Measurements from ENCODE around the gene RERE.

Gene RERE

GRCh38 chr1:8691662-8692061, 125.8 kb downstream of the RERE start:
- no peak overlapping the region for H3K4me3 ChIP-seq (ENCODE audit: low read depth, low read length)
- TF ChIP-seq, protein P1, sequence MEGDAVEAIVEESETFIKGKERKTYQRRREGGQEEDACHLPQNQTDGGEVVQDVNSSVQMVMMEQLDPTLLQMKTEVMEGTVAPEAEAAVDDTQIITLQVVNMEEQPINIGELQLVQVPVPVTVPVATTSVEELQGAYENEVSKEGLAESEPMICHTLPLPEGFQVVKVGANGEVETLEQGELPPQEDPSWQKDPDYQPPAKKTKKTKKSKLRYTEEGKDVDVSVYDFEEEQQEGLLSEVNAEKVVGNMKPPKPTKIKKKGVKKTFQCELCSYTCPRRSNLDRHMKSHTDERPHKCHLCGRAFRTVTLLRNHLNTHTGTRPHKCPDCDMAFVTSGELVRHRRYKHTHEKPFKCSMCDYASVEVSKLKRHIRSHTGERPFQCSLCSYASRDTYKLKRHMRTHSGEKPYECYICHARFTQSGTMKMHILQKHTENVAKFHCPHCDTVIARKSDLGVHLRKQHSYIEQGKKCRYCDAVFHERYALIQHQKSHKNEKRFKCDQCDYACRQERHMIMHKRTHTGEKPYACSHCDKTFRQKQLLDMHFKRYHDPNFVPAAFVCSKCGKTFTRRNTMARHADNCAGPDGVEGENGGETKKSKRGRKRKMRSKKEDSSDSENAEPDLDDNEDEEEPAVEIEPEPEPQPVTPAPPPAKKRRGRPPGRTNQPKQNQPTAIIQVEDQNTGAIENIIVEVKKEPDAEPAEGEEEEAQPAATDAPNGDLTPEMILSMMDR (IDR thresholded peaks at IDR 0.05; ENCODE audit: insufficient read depth, low read length, missing control alignments), result no peak
- DNase-seq (ENCODE audit: low read depth, low spot score), result no peak
- ChIA-PET CTCF (interaction anchor here (0.8 to 2.1 kb wide), 5 partner anchors 9 to 203 kb away, joined by 3 to 6 read pairs (median 4); no protein-coding TSS in a partner anchor), POLR2A (no interaction called here)

DNA sequence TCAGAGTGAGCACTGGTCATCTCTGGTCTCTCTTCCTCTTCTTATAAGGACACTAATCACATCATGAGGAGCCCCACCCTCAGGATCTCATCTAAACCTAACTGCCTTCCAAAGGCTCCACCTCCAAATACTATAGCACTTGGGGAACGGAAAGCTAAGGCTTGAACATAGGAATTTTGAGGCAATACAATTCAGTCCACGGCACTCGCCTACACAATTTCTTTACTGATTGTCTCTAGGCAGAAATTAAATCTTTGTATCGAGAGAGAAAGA, 127.3 kb downstream of the RERE start:
- CTCF ChIA-PET, result interaction anchor here (1.0 to 2.1 kb wide), 4 partner anchors 10 to 159 kb away, joined by 3 to 10 read pairs (median 4); no protein-coding TSS in a partner anchor
- TF ChIP-seq, protein P1 (IDR thresholded peaks at IDR 0.05; ENCODE audit: insufficient read depth, low read length, missing control alignments), result no peak
- no peak overlapping the region for H3K4me3 ChIP-seq (ENCODE audit: low read depth, low read length)
- POLR2A ChIA-PET, result no interaction called here
- DNase-seq (ENCODE audit: low read depth, low spot score), result no peak

- H3K4me3 ChIP-seq (ENCODE audit: low read depth, low read length), result no peak overlapping the region
- ChIA-PET CTCF (interaction anchor here (1.0 to 1.8 kb wide), 3 partner anchors 9 to 18 kb away, joined by 3 to 10 read pairs (median 3); no protein-coding TSS in a partner anchor), POLR2A (no interaction called here)
- TF ChIP-seq, protein P1 (IDR thresholded peaks at IDR 0.05; ENCODE audit: insufficient read depth, low read length, missing control alignments), result no peak
- DNase-seq (ENCODE audit: low read depth, low spot score), result no peak
Measured at GRCh38 chr1:8689431-8690252, 127.8 kb downstream of the RERE start.

GRCh38 chr1:8687538-8687937, 129.9 kb downstream of the RERE start:
- ChIA-PET CTCF (interaction anchor here (1.2 kb wide), 1 partner anchor 16 kb away, joined by 3 read pairs; no protein-coding TSS in a partner anchor), POLR2A (interaction anchor here (1.4 kb wide), 1 partner anchor 13 kb away, joined by 3 read pairs; no protein-coding TSS in a partner anchor)
- H3K4me3 ChIP-seq (ENCODE audit: low read depth, low read length), result no peak overlapping the region
- TF ChIP-seq, protein P1 (IDR thresholded peaks at IDR 0.05; ENCODE audit: insufficient read depth, low read length, missing control alignments), result no peak
- DNase-seq (ENCODE audit: low read depth, low spot score), result no peak

DNA sequence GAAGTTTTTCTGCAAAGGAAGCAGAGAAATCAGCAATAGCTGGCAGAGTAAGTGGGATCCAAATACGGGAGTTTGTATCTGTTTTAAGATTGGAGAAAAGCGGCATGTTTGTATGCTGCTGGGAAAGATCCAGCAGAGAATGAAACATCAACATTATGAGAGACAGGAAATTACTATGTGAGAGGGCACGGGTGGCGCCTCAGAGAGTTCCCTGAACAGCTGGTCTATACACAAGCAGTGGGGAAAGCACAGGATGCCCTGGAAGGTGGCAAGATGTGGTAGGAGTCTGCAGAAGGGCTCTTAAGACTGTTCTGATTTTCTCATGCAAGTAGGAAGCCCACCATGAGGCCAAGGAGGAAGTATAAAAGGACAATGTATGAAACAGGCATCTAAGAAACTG, 130.4 kb downstream of the RERE start:
- no peak overlapping the region for H3K4me3 ChIP-seq (ENCODE audit: low read depth, low read length)
- ChIA-PET POLR2A (interaction anchor here (1.4 kb wide), 1 partner anchor 14 kb away, joined by 3 read pairs; no protein-coding TSS in a partner anchor), CTCF (interaction anchor here (1.2 kb wide), 1 partner anchor 16 kb away, joined by 3 read pairs; no protein-coding TSS in a partner anchor)
- DNase-seq (ENCODE audit: low read depth, low spot score), result no peak
- TF ChIP-seq, protein P1 (IDR thresholded peaks at IDR 0.05; ENCODE audit: insufficient read depth, low read length, missing control alignments), result no peak

DNA sequence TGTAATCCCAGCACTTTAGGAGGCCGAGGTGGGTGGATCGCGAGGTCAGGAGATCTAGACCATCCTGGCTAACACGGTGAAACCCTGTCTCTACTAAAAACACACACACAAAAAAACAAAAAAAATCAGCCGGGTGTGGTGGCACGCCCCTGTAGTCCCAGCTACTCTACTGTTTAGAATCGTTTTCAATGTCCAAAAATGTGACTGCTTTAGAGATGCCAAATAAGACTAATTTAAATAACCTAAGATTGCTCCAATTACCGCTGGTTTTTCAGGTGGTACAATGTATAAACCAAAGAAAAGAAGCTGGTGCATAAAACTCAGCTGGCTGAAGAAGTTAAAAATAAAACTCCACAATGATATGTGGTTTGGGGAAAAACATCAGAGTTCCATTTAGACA, 132.0 kb downstream of the RERE start:
- TF ChIP-seq, protein P1 (IDR thresholded peaks at IDR 0.05; ENCODE audit: insufficient read depth, low read length, missing control alignments), result no peak
- no peak for DNase-seq (ENCODE audit: low read depth, low spot score)
- no peak overlapping the region for H3K4me3 ChIP-seq (ENCODE audit: low read depth, low read length)
- CTCF ChIA-PET, result interaction anchor here (1.2 to 2.1 kb wide), 2 partner anchors 12 to 14 kb away, joined by 5 to 7 read pairs; no protein-coding TSS in a partner anchor
- POLR2A ChIA-PET, result interaction anchor here (0.9 kb wide), 1 partner anchor 16 kb away, joined by 6 read pairs; no protein-coding TSS in a partner anchor

Data from AG04449 (cell line).